ENCODE data around the gene ACOT8.

ACOT8 gene

DNA sequence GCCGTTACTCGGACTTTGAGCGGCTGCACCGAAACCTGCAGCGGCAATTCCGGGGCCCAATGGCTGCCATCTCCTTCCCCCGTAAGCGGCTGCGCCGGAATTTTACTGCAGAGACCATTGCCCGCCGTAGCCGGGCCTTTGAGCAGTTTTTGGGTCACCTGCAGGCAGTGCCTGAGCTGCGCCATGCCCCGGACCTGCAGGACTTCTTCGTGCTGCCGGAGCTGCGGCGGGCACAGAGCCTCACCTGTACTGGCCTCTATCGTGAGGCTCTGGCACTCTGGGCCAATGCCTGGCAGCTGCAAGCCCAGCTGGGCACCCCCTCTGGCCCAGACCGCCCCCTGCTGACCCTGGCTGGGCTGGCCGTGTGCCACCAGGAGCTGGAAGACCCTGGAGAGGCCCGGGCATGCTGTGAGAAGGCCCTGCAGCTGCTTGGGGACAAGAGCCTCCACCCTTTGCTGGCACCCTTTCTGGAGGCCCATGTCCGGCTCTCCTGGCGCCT lies 16.4 kb downstream of the ACOT8 start:
- Histone ChIP-seq H3K4me1 (ENCODE audit: insufficient read depth, poor library complexity, severe bottlenecking) (peaks cover 3% of the 10 kb centered on the region), H3K4me3 (ENCODE audit: severe bottlenecking) (no peak overlapping the region), H3K36me3 (ENCODE audit: low read depth) (peaks cover 52% of the 10 kb centered on the region), H3K9me3 (ENCODE audit: severe bottlenecking) (no peaks in the 10 kb centered on the region), H3K27me3 (ENCODE audit: insufficient read depth, poor library complexity, severe bottlenecking) (no peaks in the 10 kb centered on the region), H3K27ac (ENCODE audit: poor library complexity, severe bottlenecking) (no peak overlapping the region)
- TF ChIP-seq CTCF (IDR thresholded peaks at IDR 0.05; ENCODE audit: poor library complexity, severe bottlenecking): no peak
- no peak for DNase-seq (ENCODE audit: low spot score)
- no peak; the same call in 2 of the 3 replicates for ATAC-seq (ENCODE audit: low read depth)

- no peak for TF ChIP-seq CTCF (IDR thresholded peaks at IDR 0.05; ENCODE audit: poor library complexity, severe bottlenecking)
- H3K36me3 ChIP-seq (ENCODE audit: low read depth): peaks cover 14% of the 10 kb centered on the region; the same call in 1 of the 2 replicates
- no peaks in the 10 kb centered on the region for H3K27me3 ChIP-seq (ENCODE audit: insufficient read depth, poor library complexity, severe bottlenecking)
- peaks cover 15% of the 10 kb centered on the region for H3K4me1 ChIP-seq (ENCODE audit: insufficient read depth, poor library complexity, severe bottlenecking)
- no peak overlapping the region for H3K4me3 ChIP-seq (ENCODE audit: severe bottlenecking)
- no peaks in the 10 kb centered on the region for H3K9me3 ChIP-seq (ENCODE audit: severe bottlenecking)
- no peak for DNase-seq (ENCODE audit: low spot score)
- ATAC-seq (ENCODE audit: low read depth): no peak
- peak overlapping the region; percentile 1 for H3K27ac ChIP-seq (ENCODE audit: poor library complexity, severe bottlenecking)
Measured at GRCh38 chr20:45836841-45837240, 20.4 kb downstream of the ACOT8 start.

DNA sequence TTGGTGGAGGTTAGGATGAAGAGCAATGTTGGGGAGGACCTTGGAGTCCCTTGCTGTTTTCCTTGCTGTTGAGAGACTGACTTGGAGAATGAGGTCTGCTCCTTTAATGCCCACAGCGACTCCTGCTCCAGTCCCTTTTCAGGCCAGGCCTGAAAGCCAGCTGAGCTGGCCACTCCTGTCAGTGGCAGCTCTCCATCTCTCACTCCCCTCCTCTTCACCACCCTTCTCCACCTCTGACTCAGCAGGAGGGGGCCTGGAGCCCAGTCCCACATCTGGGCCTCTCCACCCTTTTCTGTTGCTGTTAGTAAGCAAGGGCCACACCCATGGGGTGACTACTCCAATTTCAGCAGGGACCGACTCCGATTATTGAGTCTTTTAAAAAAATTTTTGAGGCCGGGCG lies 21.4 kb downstream of the ACOT8 start:
- TF ChIP-seq CTCF (IDR thresholded peaks at IDR 0.05; ENCODE audit: poor library complexity, severe bottlenecking): no peak

DNA sequence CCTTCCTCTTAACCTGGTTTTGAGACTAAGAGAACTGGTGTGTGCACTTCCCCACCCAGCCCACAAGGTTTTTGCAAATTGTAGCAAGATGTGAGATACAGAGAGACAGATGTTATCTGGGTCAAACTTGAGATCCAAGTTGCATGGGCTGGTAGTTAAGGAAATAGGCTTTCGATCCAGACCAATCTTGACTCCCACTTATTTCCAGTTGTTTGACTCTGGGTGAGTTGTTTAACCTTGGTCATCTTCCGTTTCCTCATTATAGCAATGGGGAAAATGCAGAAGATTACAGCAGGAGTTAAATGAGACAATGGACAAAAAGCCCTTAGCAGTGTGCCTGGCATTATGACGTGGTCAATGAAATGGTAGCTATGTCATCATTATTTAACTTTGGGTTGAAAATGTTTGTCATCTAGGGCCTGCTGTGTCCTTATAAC lies 21.8 kb downstream of the ACOT8 start:
- DNase-seq (ENCODE audit: low spot score) (no peak), ATAC-seq (ENCODE audit: low read depth) (no peak)
- peaks cover 15% of the 10 kb centered on the region for H3K4me1 ChIP-seq (ENCODE audit: insufficient read depth, poor library complexity, severe bottlenecking)
- peaks cover 3% of the 10 kb centered on the region; the same call in 1 of the 2 replicates for H3K36me3 ChIP-seq (ENCODE audit: low read depth)
- no peak overlapping the region for H3K4me3 ChIP-seq (ENCODE audit: severe bottlenecking)
- peak overlapping the region; percentile 0 for H3K27ac ChIP-seq (ENCODE audit: poor library complexity, severe bottlenecking)
- no peaks in the 10 kb centered on the region for H3K27me3 ChIP-seq (ENCODE audit: insufficient read depth, poor library complexity, severe bottlenecking)
- TF ChIP-seq CTCF (IDR thresholded peaks at IDR 0.05; ENCODE audit: poor library complexity, severe bottlenecking): no peak
- no peaks in the 10 kb centered on the region for H3K9me3 ChIP-seq (ENCODE audit: severe bottlenecking)

More for the DNA sequence above, 21.4 kb downstream of the ACOT8 start:
- Histone ChIP-seq H3K4me1 (ENCODE audit: insufficient read depth, poor library complexity, severe bottlenecking) (peaks cover 15% of the 10 kb centered on the region), H3K27me3 (ENCODE audit: insufficient read depth, poor library complexity, severe bottlenecking) (no peaks in the 10 kb centered on the region), H3K27ac (ENCODE audit: poor library complexity, severe bottlenecking) (peak overlapping the region; percentile 0), H3K9me3 (ENCODE audit: severe bottlenecking) (no peaks in the 10 kb centered on the region), H3K4me3 (ENCODE audit: severe bottlenecking) (no peak overlapping the region), H3K36me3 (ENCODE audit: low read depth) (peaks cover 6% of the 10 kb centered on the region; the same call in 1 of the 2 replicates)
- DNase-seq (ENCODE audit: low spot score): no peak
- ATAC-seq (ENCODE audit: low read depth): 0 out of 3 replicates have a peak, but pooled peaks have one; percentile 4

DNA sequence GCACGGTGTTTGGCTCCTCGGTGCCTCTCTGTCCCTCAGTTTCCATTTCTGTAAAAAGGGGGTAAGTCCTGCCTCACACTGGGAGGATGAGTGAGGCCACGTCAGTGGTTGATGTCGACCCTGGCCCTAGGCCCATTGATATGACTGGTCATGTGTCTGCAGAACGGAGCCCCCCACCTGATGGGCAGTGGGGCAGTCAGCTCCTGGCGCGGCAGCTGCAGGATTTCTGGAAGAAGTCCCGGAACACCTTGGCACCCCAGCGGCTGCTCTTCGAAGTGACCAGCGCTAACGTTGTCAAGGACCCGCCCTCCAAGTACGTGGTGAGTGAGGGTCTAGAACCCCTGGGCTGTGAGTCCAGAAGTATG lies 22.4 kb downstream of the ACOT8 start:
- Histone ChIP-seq H3K4me1 (ENCODE audit: insufficient read depth, poor library complexity, severe bottlenecking) (peaks cover 15% of the 10 kb centered on the region), H3K27me3 (ENCODE audit: insufficient read depth, poor library complexity, severe bottlenecking) (no peaks in the 10 kb centered on the region), H3K9me3 (ENCODE audit: severe bottlenecking) (no peaks in the 10 kb centered on the region), H3K36me3 (ENCODE audit: low read depth) (peaks cover 3% of the 10 kb centered on the region; the same call in 1 of the 2 replicates), H3K27ac (ENCODE audit: poor library complexity, severe bottlenecking) (no peak overlapping the region), H3K4me3 (ENCODE audit: severe bottlenecking) (peak overlapping the region; percentile 55)
- ATAC-seq (ENCODE audit: low read depth) (no peak), DNase-seq (ENCODE audit: low spot score) (no peak)
- no peak for TF ChIP-seq CTCF (IDR thresholded peaks at IDR 0.05; ENCODE audit: poor library complexity, severe bottlenecking)
